Tibial nerve (tissue), 4 donors: ENCODE measurements around the gene CDSN. TPM values are rescaled to one million over a fixed set of nuclear protein-coding genes. Genes with fewer than 3 reads are reported as not detected.

ENCODE experiments used
- DNase-seq, 2 donors: peaks; one replicate each; pipeline ENCODE4 v3.0.0-alpha.2; 2019; ENCODE audit warnings: low spot score in 2 of 2
- H3K27ac ChIP-seq, 4 donors: fragments of 200-600 bp; sonication (generic) in 3 of 4; one replicate each; pipeline ENCODE4 v1.5.1; 2017 to 2019; ENCODE audit warnings: mild to moderate bottlenecking in 1 of 4
- H3K27me3 ChIP-seq, 2 donors: fragments of 200-600 bp; sonication (generic) in 1 of 2; one replicate each; pipeline versions ENCODE4 v1.5.1 to v1.6.0; 2017 to 2019
- H3K36me3 ChIP-seq, 3 donors: fragments of 200-600 bp; sonication (generic); one replicate each; pipeline ENCODE4 v1.5.1; 2018 to 2019
- H3K4me1 ChIP-seq, 4 donors: fragments of 200-600 bp; sonication (generic) in 3 of 4; one replicate each; pipeline ENCODE4 v1.5.1; 2017 to 2019
- H3K4me3 ChIP-seq, 4 donors: fragments of 200-600 bp; sonication (generic) in 3 of 4; one replicate each; pipeline ENCODE4 v1.5.1; 2017 to 2019; ENCODE audit warnings: mild to moderate bottlenecking in 1 of 4, moderate library complexity in 1 of 4
- H3K9me3 ChIP-seq, 4 donors: fragments of 200-600 bp; sonication (generic) in 3 of 4; one replicate each; pipeline ENCODE4 v1.5.1; 2017 to 2019
- CTCF ChIP-seq, 5 experiments: fragments of 200-600 bp in 3 of 5; fragments of 450-650 bp in 2 of 5; sonication (generic) in 3 of 5; IDR thresholded peaks; one replicate each; pipeline ENCODE4 v1.5.1; 2016 to 2019; ENCODE audit warnings: antibody characterized with exemption in 5 of 5, mild to moderate bottlenecking in 3 of 5, moderate library complexity in 2 of 5
- EP300 ChIP-seq, 2 donors: sonication (generic); formaldehyde crosslinking; IDR thresholded peaks; one replicate each; pipeline ENCODE4 v1.6.1; 2017; ENCODE audit warnings: antibody characterized with exemption in 2 of 2, mild to moderate bottlenecking in 1 of 2
- POLR2A ChIP-seq, 2 donors: fragments of 450-650 bp; IDR thresholded peaks; one replicate each; pipeline ENCODE4 v1.6.1; 2017; ENCODE audit warnings: antibody characterized with exemption in 2 of 2, mild to moderate bottlenecking in 2 of 2, moderate library complexity in 2 of 2
- WGBS, 2 donors: methylation state at CpG; one replicate each; pipeline ENCODE4 v1.1.5; 2018; 5-methylcytosine and 5-hydroxymethylcytosine counted together
- total RNA-seq, 4 donors: library from RNA; depleted of rRNA; stranded (reverse); fragments of >200 nt; gene quantifications; one replicate each; pipeline ENCODE4 v1.1.0, GENCODE V29; 2016

CDSN gene
- total RNA-seq, 4 donors from 2014 or later: not detected

GRCh38 chr6:31163922-31164321 is 43.7 kb upstream of the CDSN start:
- Histone ChIP-seq H3K9me3 (no peaks in the 10 kb centered on the region), H3K27me3 (no peaks in the 10 kb centered on the region), H3K36me3 (peaks cover 0 to 22% (median 0%) of the 10 kb centered on the region in 3 donors), H3K27ac (no peak overlapping the region), H3K4me3 (no peak overlapping the region), H3K4me1 (peaks cover 0 to 10% (median 7%) of the 10 kb centered on the region in 4 donors)
- DNase-seq: no peak
- TF ChIP-seq EP300 (IDR thresholded peaks at IDR 0.05): no peak
- no peak for TF ChIP-seq CTCF (IDR thresholded peaks at IDR 0.05)
- no peak for TF ChIP-seq POLR2A (IDR thresholded peaks at IDR 0.05)

- TF ChIP-seq EP300 (IDR thresholded peaks at IDR 0.05): no peak
- TF ChIP-seq CTCF (IDR thresholded peaks at IDR 0.05): no peak
- no peak for TF ChIP-seq POLR2A (IDR thresholded peaks at IDR 0.05)
- Histone ChIP-seq H3K27me3 (no peaks in the 10 kb centered on the region), H3K4me3 (no peak overlapping the region), H3K4me1 (peaks cover 0 to 15% (median 10%) of the 10 kb centered on the region in 4 donors), H3K27ac (no peak overlapping the region), H3K9me3 (no peaks in the 10 kb centered on the region), H3K36me3 (peaks cover 0 to 22% (median 0%) of the 10 kb centered on the region in 3 donors)
- WGBS, 2 donors: 84 to 87% methylated on average over 10 to 13 of the region's 13 CpGs
- no peak for DNase-seq
Observed at GRCh38 chr6:31162463-31163165, 42.4 kb upstream of the CDSN start.

- no peak overlapping the region for H3K27ac ChIP-seq
- no peak for DNase-seq
- H3K27me3 ChIP-seq: no peaks in the 10 kb centered on the region
- H3K36me3 ChIP-seq: peaks cover 0 to 24% (median 0%) of the 10 kb centered on the region in 3 donors
- peaks cover 0 to 26% (median 11%) of the 10 kb centered on the region in 4 donors for H3K4me1 ChIP-seq
- 86 to 93% methylated on average over 17 of the region's 19 CpGs for WGBS, 2 donors
- H3K4me3 ChIP-seq: no peak overlapping the region
- no peaks in the 10 kb centered on the region for H3K9me3 ChIP-seq
- TF ChIP-seq EP300 (IDR thresholded peaks at IDR 0.05) (no peak), POLR2A (IDR thresholded peaks at IDR 0.05) (no peak), CTCF (IDR thresholded peaks at IDR 0.05) (no peak)
Observed at GRCh38 chr6:31161216-31162126, 41.2 kb upstream of the CDSN start.

- DNase-seq: peak in 1 of 2 donors; percentile 14
- peaks cover 0 to 26% (median 11%) of the 10 kb centered on the region in 4 donors for H3K4me1 ChIP-seq
- H3K27ac ChIP-seq: peak overlapping the region in 2 of 4 donors; percentile 44 to 72
- H3K9me3 ChIP-seq: no peaks in the 10 kb centered on the region
- H3K4me3 ChIP-seq: peak overlapping the region; percentile 45 to 76 (median 62)
- no peaks in the 10 kb centered on the region for H3K27me3 ChIP-seq
- WGBS, 2 donors: 10 to 17% methylated on average over 33 of the region's 35 CpGs
- TF ChIP-seq EP300 (IDR thresholded peaks at IDR 0.05) (no peak), CTCF (IDR thresholded peaks at IDR 0.05) (no peak), POLR2A (IDR thresholded peaks at IDR 0.05) (no peak)
- H3K36me3 ChIP-seq: peaks cover 0 to 45% (median 0%) of the 10 kb centered on the region in 3 donors
Observed at GRCh38 chr6:31158863-31159855, 38.9 kb upstream of the CDSN start.
